ENCODE data around the gene CTR9.

CTR9 gene

GRCh38 chr11:10742460-10743208 is 8.4 kb upstream of the CTR9 start:
- DNase-seq (ENCODE audit: low read depth in 2 of 2): no peak

- no peak for DNase-seq (ENCODE audit: low read depth in 2 of 2)
Measured at GRCh38 chr11:10743354-10744000, 7.6 kb upstream of the CTR9 start.

GRCh38 chr11:10744206-10744605 is 6.8 kb upstream of the CTR9 start:
- DNase-seq (ENCODE audit: low read depth in 2 of 2): no peak

GRCh38 chr11:10746871-10747270 is 4.2 kb upstream of the CTR9 start:
- no peak for DNase-seq (ENCODE audit: low read depth in 2 of 2)

GRCh38 chr11:10747733-10748132 is 3.3 kb upstream of the CTR9 start:
- DNase-seq (ENCODE audit: low read depth in 2 of 2): no peak

- DNase-seq (ENCODE audit: low read depth in 2 of 2): no peak
Measured at GRCh38 chr11:10749476-10749875, 1.6 kb upstream of the CTR9 start.

GRCh38 chr11:10751581-10751940 is 515 bp downstream of the CTR9 start:
- no peak for DNase-seq (ENCODE audit: low read depth in 2 of 2)

GRCh38 chr11:10752061-10752460 is 1.0 kb downstream of the CTR9 start:
- DNase-seq (ENCODE audit: low read depth in 2 of 2): no peak

- no peak for DNase-seq (ENCODE audit: low read depth in 2 of 2)
Measured at GRCh38 chr11:10752486-10752885, 1.4 kb downstream of the CTR9 start.

GRCh38 chr11:10758957-10759356 is 7.9 kb downstream of the CTR9 start:
- DNase-seq (ENCODE audit: low read depth in 2 of 2): no peak

GRCh38 chr11:10761085-10761698 is 10.1 kb downstream of the CTR9 start:
- no peak for DNase-seq (ENCODE audit: low read depth in 2 of 2)

- no peak for DNase-seq (ENCODE audit: low read depth in 2 of 2)
Measured at GRCh38 chr11:10762185-10762584, 11.1 kb downstream of the CTR9 start.

- DNase-seq (ENCODE audit: low read depth in 2 of 2): no peak
Measured at GRCh38 chr11:10762913-10763421, 11.9 kb downstream of the CTR9 start.

- no peak for DNase-seq (ENCODE audit: low read depth in 2 of 2)
Measured at GRCh38 chr11:10763766-10764165, 12.7 kb downstream of the CTR9 start.

- no peak for DNase-seq (ENCODE audit: low read depth in 2 of 2)
Measured at GRCh38 chr11:10764412-10764811, 13.4 kb downstream of the CTR9 start.

GRCh38 chr11:10770626-10771254 is 19.7 kb downstream of the CTR9 start:
- DNase-seq (ENCODE audit: low read depth in 2 of 2): no peak

GRCh38 chr11:10771457-10771856 is 20.4 kb downstream of the CTR9 start:
- DNase-seq (ENCODE audit: low read depth in 2 of 2): no peak

- DNase-seq (ENCODE audit: low read depth in 2 of 2): no peak
Measured at GRCh38 chr11:10774811-10775210, 23.8 kb downstream of the CTR9 start.

GRCh38 chr11:10777393-10777793 is 26.3 kb downstream of the CTR9 start:
- no peak for DNase-seq (ENCODE audit: low read depth in 2 of 2)

- no peak for DNase-seq (ENCODE audit: low read depth in 2 of 2)
Measured at GRCh38 chr11:10777806-10778205, 26.8 kb downstream of the CTR9 start.

- no peak for DNase-seq (ENCODE audit: low read depth in 2 of 2)
Measured at GRCh38 chr11:10778217-10778970, 27.3 kb downstream of the CTR9 start.

GRCh38 chr11:10779086-10779485 is 28.0 kb downstream of the CTR9 start:
- DNase-seq (ENCODE audit: low read depth in 2 of 2): no peak
